IMR-90 (cell line): Measurements from ENCODE around the gene STK17B.

Source experiments
- CTCF ChIP-seq: conservative IDR thresholded peaks from 2 replicates; pipeline ENCODE4 v1.5.1; 2012; ENCODE audit warnings: mild to moderate bottlenecking, low read depth, low read length, improper control_type of control experiment
- MXI1 ChIP-seq: IDR thresholded peaks from 2 replicates; pipeline ENCODE4 v1.6.1; 2012; ENCODE audit warnings: low read depth, mild to moderate bottlenecking, low read length, moderate library complexity, borderline replicate concordance
- NFE2L2 ChIP-seq: fragments of 150-350 bp; IDR thresholded peaks from 2 replicates; pipeline ENCODE4 v1.6.1; 2016; ENCODE audit warnings: low read depth, mild to moderate bottlenecking, low read length
- POLR2A ChIP-seq: IDR thresholded peaks from 2 replicates; pipeline ENCODE4 v1.6.1; 2012; ENCODE audit warnings: mild to moderate bottlenecking, low read depth, low read length
- RAD21 ChIP-seq: IDR thresholded peaks from 2 replicates; pipeline ENCODE4 v1.6.1; 2012; ENCODE audit warnings: low read length, improper control_type of control experiment
- USF2 ChIP-seq: fragments of 150-350 bp; IDR thresholded peaks from 2 replicates; pipeline ENCODE4 v1.6.1; 2017; ENCODE audit warnings: mild to moderate bottlenecking, antibody characterized with exemption, low read length, low read depth

GRCh38 chr2:196165016-196165415 is 6.4 kb downstream of the STK17B start:
- no peak for TF ChIP-seq CTCF
- no peak for TF ChIP-seq NFE2L2
- no peak for TF ChIP-seq RAD21
- no peak for TF ChIP-seq MXI1
- TF ChIP-seq POLR2A = no peak
- TF ChIP-seq USF2 = no peak
